BE2C (cell line): ENCODE data around the gene ASTN2.

Experiments
- DNase-seq: peaks from one replicate; pipeline ENCODE4 v3.0.0-alpha.2; 2020
- H3K27me3 ChIP-seq: fragments of 250-450 bp; sonication (Bioruptor Pico); 2 replicates; pipeline ENCODE4 v1.5.1; 2020; ENCODE audit warnings: mild to moderate bottlenecking
- H3K36me3 ChIP-seq: fragments of 250-450 bp; sonication (Bioruptor Pico); 2 replicates; pipeline ENCODE4 v1.5.1; 2020; ENCODE audit warnings: mild to moderate bottlenecking
- H3K4me1 ChIP-seq: fragments of 250-450 bp; sonication (Bioruptor Pico); 2 replicates; pipeline ENCODE4 v1.5.1; 2020
- H3K4me3 ChIP-seq: 2 replicates; pipeline ENCODE4 v1.5.1; 2011; ENCODE audit warnings: low read depth, low read length
- H3K9me3 ChIP-seq: fragments of 250-450 bp; sonication (Bioruptor Pico); 2 replicates; pipeline ENCODE4 v1.5.1; 2020
- CTCF ChIP-seq: IDR thresholded peaks from 2 replicates; pipeline ENCODE4 v1.5.1; 2012; ENCODE audit warnings: mild to moderate bottlenecking, low read depth, low read length

Gene ASTN2

GRCh38 chr9:116991051-116991450, 423.8 kb downstream of the ASTN2 start:
- Histone ChIP-seq H3K27me3 (no peaks in the 10 kb centered on the region), H3K9me3 (no peaks in the 10 kb centered on the region), H3K4me1 (peaks cover 23% of the 10 kb centered on the region), H3K4me3 (no peak overlapping the region), H3K36me3 (peaks cover 9% of the 10 kb centered on the region)
- DNase-seq, result no peak
- TF ChIP-seq CTCF, result no peak

GRCh38 chr9:116990592-116990991, 424.3 kb downstream of the ASTN2 start:
- no peak for DNase-seq
- Histone ChIP-seq H3K4me1 (peaks cover 27% of the 10 kb centered on the region), H3K9me3 (no peaks in the 10 kb centered on the region), H3K36me3 (peaks cover 12% of the 10 kb centered on the region), H3K27me3 (no peaks in the 10 kb centered on the region), H3K4me3 (no peak overlapping the region)
- no peak for TF ChIP-seq CTCF

- Histone ChIP-seq H3K4me3 (no peak overlapping the region), H3K36me3 (peaks cover 18% of the 10 kb centered on the region), H3K27me3 (no peaks in the 10 kb centered on the region), H3K9me3 (no peaks in the 10 kb centered on the region), H3K4me1 (peaks cover 34% of the 10 kb centered on the region)
- no peak for DNase-seq
- no peak for TF ChIP-seq CTCF
These were observed 427.0 kb downstream of the ASTN2 start for GRCh38 chr9:116987721-116988485.

DNA sequence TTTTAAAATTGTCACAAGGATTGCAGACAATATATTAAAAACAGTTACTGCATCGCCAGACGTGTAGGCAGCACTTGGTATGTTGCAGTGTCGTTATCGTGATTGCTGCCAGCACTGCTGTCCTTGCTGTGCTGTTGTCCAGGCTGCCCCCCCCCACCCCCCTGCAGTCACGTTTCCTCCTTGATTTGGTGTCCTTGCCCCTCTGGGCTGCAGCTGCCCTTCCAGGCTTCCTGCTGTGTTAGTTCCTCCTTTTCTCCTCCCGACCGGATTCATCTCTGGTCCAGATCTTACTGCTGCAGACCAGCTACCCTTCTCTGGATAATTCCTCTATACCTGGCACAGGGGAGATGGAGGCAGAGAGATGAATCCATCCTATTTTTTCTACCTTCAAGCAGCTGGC, 428.8 kb downstream of the ASTN2 start:
- Histone ChIP-seq H3K4me3 (no peak overlapping the region), H3K27me3 (no peaks in the 10 kb centered on the region), H3K9me3 (no peaks in the 10 kb centered on the region), H3K36me3 (peaks cover 24% of the 10 kb centered on the region), H3K4me1 (peaks cover 34% of the 10 kb centered on the region)
- TF ChIP-seq CTCF, result no peak
- peak; percentile 20 for DNase-seq

GRCh38 chr9:116985596-116985995, 429.3 kb downstream of the ASTN2 start:
- Histone ChIP-seq H3K9me3 (no peaks in the 10 kb centered on the region), H3K4me1 (peaks cover 37% of the 10 kb centered on the region), H3K4me3 (no peak overlapping the region), H3K27me3 (no peaks in the 10 kb centered on the region), H3K36me3 (peaks cover 21% of the 10 kb centered on the region)
- TF ChIP-seq CTCF, result no peak
- DNase-seq, result no peak

DNA sequence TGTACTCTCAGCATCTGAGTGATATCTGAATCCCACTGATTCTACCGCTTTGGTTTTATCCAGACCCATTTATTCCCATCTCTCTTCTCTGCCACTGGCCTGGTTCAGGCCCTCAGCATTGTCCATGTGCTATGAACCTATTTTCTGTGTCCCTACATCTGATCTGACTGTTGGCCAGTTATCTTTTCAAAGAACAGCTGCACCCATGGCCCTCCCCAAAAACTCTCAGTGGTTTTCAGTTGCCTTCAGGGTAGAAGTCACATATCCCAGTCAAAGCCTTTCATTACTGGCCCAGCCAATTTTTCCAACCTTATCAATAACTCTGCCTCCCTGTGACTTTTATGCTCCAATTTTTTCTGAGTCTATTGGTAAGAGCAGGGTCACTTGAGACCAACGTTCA, 430.7 kb downstream of the ASTN2 start:
- no peak for DNase-seq
- no peak for TF ChIP-seq CTCF
- Histone ChIP-seq H3K27me3 (no peaks in the 10 kb centered on the region), H3K4me1 (peaks cover 46% of the 10 kb centered on the region), H3K9me3 (no peaks in the 10 kb centered on the region), H3K4me3 (no peak overlapping the region), H3K36me3 (peaks cover 21% of the 10 kb centered on the region)
